A673 (cell line): ENCODE data around the gene PARVB. TPM values are rescaled to one million over a fixed set of nuclear protein-coding genes. Genes with fewer than 3 reads are reported as not detected.

Experiments
- BruUV-seq: library from RNA; stranded (reverse); fragments of 400-500 nt; replicated peaks from 2 replicates; lab custom pipeline; 2021; lab: Mats Ljungman, UMichigan
- CTCF ChIA-PET: fragments of 300-600 bp; sonication (Branson Sonifier 250); formaldehyde crosslinking; loops from one replicate; lab custom pipeline; 2022; ENCODE audit warnings: antibody characterized with exemption; lab: Charles Lee
- POLR2A ChIA-PET: fragments of 300-600 bp; sonication (Branson Sonifier 250); formaldehyde crosslinking; loops from one replicate; lab custom pipeline; 2022; ENCODE audit warnings: antibody characterized with exemption; ENCODE audit not compliant: low non-redundant PET; lab: Charles Lee
- DNase-seq: peaks from one replicate; pipeline ENCODE4 v3.0.0-alpha.2; 2015; ENCODE audit warnings: low spot score
- H3K27ac ChIP-seq: fragments of 200-600 bp; sonication (generic); 2 replicates; pipeline ENCODE4 v1.5.1; 2016; ENCODE audit warnings: mixed run types, low read depth, mild to moderate bottlenecking, mixed read lengths, antibody characterized with exemption, low read length; ENCODE audit not compliant: poor library complexity, severe bottlenecking
- H3K27me3 ChIP-seq: fragments of 200-600 bp; sonication (generic); replicated peaks from 2 replicates; pipeline ENCODE4 v1.6.1; 2017; ENCODE audit warnings: mixed run types, low read depth, mild to moderate bottlenecking, mixed read lengths, antibody characterized with exemption, low read length; ENCODE audit not compliant: insufficient read depth, poor library complexity
- H3K36me3 ChIP-seq: fragments of 200-600 bp; sonication (generic); 2 replicates; pipeline ENCODE4 v1.6.1; 2016; ENCODE audit warnings: mixed run types, mild to moderate bottlenecking, mixed read lengths, antibody characterized with exemption, low read length; ENCODE audit not compliant: insufficient read depth, poor library complexity, severe bottlenecking
- H3K4me1 ChIP-seq: fragments of 200-600 bp; sonication (generic); 2 replicates; pipeline ENCODE4 v1.6.1; 2017; ENCODE audit warnings: mixed run types, mild to moderate bottlenecking, mixed read lengths, antibody characterized with exemption, low read length; ENCODE audit not compliant: insufficient read depth, poor library complexity, severe bottlenecking
- H3K4me3 ChIP-seq: fragments of 200-600 bp; sonication (generic); 2 replicates; pipeline ENCODE4 v1.5.1; 2016; ENCODE audit warnings: low read depth, mixed run types, mild to moderate bottlenecking, mixed read lengths, low read length; ENCODE audit not compliant: poor library complexity, severe bottlenecking
- H3K9me3 ChIP-seq: fragments of 200-600 bp; sonication (generic); 2 replicates; pipeline ENCODE4 v1.6.1; 2016; ENCODE audit warnings: mixed run types, low read depth, mild to moderate bottlenecking, mixed read lengths, antibody characterized with exemption, low read length; ENCODE audit not compliant: poor library complexity, severe bottlenecking
- EZH2 ChIP-seq: fragments of 200-600 bp; sonication (generic); IDR thresholded peaks from 2 replicates; pipeline ENCODE4 v1.6.1; 2017; ENCODE audit warnings: borderline replicate concordance, low read depth, mild to moderate bottlenecking, mixed read lengths, antibody characterized with exemption, low read length; ENCODE audit not compliant: poor library complexity, severe bottlenecking
- intact Hi-C: fragments of 100-400 bp; cut with micrococcal nuclease; formaldehyde crosslinking; loops from one replicate; pipeline ENCODE4 v1.10.0; 2022; ENCODE audit not compliant: unreplicated experiment
- total RNA-seq: library from RNA; stranded (reverse); gene quantifications from 2 replicates; pipeline ENCODE4 v1.2.3, GENCODE V29; 2021
- TF ChIP-seq, protein P1 (sequence below): fragments of 300-800, 200-600 bp; sonication (generic); conservative IDR thresholded peaks from 2 replicates; pipeline ENCODE4 v1.5.1; 2017; ENCODE audit warnings: low read depth, mild to moderate bottlenecking, antibody characterized with exemption, low read length, moderate library complexity, mixed read lengths

The PARVB gene
- total RNA-seq, 1 experiment from 2014 or later: 18.3 TPM

DNA sequence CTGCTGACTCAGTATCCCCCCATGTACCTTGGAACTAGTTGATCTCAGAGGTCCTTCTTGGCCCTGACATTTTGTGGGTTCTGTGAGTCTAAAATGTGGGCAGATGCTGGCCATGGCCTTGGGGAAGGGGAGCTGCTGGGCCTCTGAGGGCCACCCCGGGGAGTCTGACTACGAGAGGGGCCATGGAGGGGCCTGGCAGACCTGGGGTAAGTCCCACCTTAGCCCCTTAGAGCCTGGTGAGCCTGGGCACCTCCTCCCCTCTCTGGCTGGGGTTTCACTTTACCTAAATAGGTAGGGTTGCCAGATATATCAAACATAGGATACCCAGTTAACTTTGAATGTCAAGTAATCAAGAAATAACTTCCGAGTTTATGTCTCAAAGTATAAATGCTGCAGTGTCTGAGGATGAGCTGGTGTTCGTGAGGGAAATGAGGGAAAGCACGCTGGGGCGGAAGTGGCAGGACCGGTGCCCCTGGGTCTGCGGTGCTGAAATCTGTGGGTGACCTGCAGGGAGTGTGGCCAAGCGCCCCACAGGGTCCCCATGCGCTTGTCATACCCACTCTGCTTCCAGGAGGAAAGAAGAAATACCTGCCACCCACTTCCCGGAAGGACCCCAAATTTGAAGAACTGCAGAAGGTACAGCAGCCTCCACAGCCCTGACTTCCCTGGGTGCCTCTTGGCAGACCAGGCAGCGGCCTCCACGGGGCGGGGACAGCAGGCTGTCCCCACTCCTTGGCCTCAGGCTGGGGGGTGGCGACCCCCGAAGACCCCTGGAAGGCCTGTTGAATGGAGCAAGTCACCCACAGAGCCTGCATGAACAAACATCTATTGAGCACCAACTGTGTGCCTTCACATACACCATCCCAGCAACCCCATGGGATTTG, 161.4 kb downstream of the PARVB start:
- ChIA-PET CTCF (no interaction called here), POLR2A (no interaction called here)
- Histone ChIP-seq H3K4me1 (peaks cover 13% of the 10 kb centered on the region), H3K9me3 (no peaks in the 10 kb centered on the region), H3K4me3 (no peak overlapping the region), H3K27me3 (no peaks in the 10 kb centered on the region), H3K27ac (no peak overlapping the region), H3K36me3 (no peaks in the 10 kb centered on the region)
- DNase-seq: no peak
- intact Hi-C loops: no loop called here
- BruUV-seq: no TSS peak
- TF ChIP-seq, protein P1, sequence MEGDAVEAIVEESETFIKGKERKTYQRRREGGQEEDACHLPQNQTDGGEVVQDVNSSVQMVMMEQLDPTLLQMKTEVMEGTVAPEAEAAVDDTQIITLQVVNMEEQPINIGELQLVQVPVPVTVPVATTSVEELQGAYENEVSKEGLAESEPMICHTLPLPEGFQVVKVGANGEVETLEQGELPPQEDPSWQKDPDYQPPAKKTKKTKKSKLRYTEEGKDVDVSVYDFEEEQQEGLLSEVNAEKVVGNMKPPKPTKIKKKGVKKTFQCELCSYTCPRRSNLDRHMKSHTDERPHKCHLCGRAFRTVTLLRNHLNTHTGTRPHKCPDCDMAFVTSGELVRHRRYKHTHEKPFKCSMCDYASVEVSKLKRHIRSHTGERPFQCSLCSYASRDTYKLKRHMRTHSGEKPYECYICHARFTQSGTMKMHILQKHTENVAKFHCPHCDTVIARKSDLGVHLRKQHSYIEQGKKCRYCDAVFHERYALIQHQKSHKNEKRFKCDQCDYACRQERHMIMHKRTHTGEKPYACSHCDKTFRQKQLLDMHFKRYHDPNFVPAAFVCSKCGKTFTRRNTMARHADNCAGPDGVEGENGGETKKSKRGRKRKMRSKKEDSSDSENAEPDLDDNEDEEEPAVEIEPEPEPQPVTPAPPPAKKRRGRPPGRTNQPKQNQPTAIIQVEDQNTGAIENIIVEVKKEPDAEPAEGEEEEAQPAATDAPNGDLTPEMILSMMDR: no peak
- TF ChIP-seq EZH2: no peak

DNA sequence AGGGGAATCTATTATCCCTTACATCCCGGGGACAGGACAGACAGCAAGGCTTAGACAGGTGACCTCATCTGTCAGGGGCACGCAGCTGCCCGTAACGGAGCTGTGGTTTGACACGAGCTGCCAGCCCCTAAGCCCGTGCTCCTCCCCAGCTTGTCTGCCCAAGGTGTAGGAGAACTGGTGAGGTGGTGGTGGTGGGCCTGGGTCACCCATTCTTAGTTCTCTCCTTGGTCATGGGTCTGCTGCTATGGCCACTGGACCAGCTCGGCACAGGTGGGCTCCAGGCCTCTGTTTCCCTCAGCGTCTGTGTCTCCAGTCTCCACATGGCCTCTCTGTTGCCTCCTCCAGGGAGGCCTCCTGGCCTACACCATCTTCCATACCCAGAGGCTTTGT, 162.0 kb downstream of the PARVB start:
- intact Hi-C loops: no loop called here
- Histone ChIP-seq H3K27ac (no peak overlapping the region), H3K9me3 (no peaks in the 10 kb centered on the region), H3K4me1 (peaks cover 10% of the 10 kb centered on the region), H3K36me3 (no peaks in the 10 kb centered on the region), H3K4me3 (no peak overlapping the region), H3K27me3 (no peaks in the 10 kb centered on the region)
- POLR2A ChIA-PET: no interaction called here
- CTCF ChIA-PET: no interaction called here
- no TSS peak for BruUV-seq
- TF ChIP-seq, protein P1: no peak
- TF ChIP-seq EZH2: no peak
- DNase-seq: no peak

DNA sequence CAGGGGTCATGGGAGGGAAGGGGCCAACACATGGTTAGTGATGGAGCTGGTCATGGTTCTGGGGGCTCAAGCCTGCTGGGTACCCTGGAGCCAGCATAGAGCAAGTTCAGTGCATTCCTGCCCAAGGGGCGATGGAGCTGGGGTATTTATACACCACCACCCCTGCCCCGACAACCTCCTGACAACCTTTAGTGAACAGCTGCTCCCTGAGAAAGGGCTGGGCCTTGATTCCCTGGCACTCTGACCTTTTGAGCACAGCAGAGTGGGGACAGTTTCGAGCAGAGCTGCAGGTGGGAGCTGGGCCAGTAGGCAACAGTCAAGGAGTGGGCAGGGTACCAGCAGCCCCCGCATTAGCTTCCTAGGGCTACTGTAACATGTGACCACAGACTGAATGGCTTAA, 162.6 kb downstream of the PARVB start:
- no TSS peak for BruUV-seq
- H3K9me3 ChIP-seq: no peaks in the 10 kb centered on the region
- intact Hi-C loops: no loop called here
- peaks cover 4% of the 10 kb centered on the region for H3K4me1 ChIP-seq
- no peaks in the 10 kb centered on the region for H3K27me3 ChIP-seq
- no peak overlapping the region for H3K4me3 ChIP-seq
- POLR2A ChIA-PET: no interaction called here
- H3K36me3 ChIP-seq: no peaks in the 10 kb centered on the region
- DNase-seq: no peak
- CTCF ChIA-PET: no interaction called here
- H3K27ac ChIP-seq: no peak overlapping the region
- TF ChIP-seq EZH2: no peak
- TF ChIP-seq, protein P1: no peak
